Retina (tissue), 1 donor: ENCODE results near the gene PRKN.

Source experiments
- DNase-seq: peaks from one replicate; pipeline ENCODE4 v3.0.0-alpha.2; 2016

The PRKN gene

DNA sequence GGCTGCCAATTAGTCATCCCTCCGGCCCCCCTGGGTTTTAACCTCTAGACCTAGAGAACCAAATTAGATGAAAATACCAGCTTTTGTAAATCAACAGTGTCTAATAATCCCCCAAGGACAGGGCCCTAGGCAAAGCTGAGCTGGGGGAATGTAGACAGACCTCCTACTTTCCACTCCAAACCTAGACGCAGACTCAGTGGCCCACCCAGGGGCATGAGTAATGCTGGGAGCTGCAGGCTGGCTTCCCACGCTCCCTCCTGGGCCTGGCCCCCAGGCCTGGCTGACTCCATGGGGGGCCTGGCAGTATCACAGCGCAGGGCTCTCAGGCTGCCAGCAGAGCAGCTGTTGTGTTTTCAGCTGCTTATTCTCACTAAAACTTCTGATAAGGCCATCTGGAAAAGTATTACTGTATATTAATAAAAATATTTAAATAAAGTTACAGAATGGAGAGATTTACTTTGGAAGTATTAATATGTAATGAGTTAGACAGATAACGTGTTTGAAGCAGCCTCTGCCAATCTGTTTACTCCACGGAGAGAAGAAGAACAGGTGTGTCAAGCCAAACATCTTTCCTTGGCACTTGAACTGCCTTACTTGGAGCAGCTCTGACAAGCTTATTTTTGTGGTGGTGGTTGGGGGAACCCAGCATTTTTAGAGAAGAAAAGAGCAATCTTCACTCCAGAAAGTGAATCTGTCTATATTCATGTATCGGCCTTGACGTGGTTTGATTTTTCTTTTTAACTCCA lies 1309.7 kb downstream of the PRKN start:
- peak; percentile 63 for DNase-seq

- no peak for DNase-seq
Measured at GRCh38 chr6:161415302-161415855, 1312.2 kb downstream of the PRKN start.

GRCh38 chr6:161414707-161415106 lies 1312.9 kb downstream of the PRKN start:
- no peak for DNase-seq

- DNase-seq, result peak; percentile 33
Measured at GRCh38 chr6:161414180-161414579, 1313.4 kb downstream of the PRKN start.

- DNase-seq, result peak; percentile 26
Measured at GRCh38 chr6:161413355-161413771, 1314.2 kb downstream of the PRKN start.

DNA sequence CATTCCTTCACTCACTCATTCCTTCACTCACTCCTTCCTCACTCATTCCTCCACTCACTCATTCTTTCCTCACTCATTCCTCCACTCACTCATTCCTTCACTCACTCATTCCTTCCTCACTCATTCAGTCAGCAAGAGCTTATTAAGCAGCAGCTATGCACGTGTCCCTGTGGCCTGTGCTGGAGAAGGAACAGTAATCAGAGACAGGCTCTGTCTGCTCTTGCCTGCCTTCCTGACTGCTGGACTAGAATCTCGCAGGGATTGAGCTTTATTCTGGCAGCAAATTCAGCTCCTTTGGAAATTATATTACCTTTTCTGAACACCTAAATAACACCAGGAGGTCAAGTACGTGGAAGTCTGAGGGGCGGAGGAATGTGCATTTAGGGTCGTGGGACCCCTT lies 1314.8 kb downstream of the PRKN start:
- DNase-seq, result no peak

- DNase-seq, result no peak
Measured at GRCh38 chr6:161411265-161411944, 1316.2 kb downstream of the PRKN start.

GRCh38 chr6:161410736-161411135 lies 1316.8 kb downstream of the PRKN start:
- DNase-seq, result no peak

DNA sequence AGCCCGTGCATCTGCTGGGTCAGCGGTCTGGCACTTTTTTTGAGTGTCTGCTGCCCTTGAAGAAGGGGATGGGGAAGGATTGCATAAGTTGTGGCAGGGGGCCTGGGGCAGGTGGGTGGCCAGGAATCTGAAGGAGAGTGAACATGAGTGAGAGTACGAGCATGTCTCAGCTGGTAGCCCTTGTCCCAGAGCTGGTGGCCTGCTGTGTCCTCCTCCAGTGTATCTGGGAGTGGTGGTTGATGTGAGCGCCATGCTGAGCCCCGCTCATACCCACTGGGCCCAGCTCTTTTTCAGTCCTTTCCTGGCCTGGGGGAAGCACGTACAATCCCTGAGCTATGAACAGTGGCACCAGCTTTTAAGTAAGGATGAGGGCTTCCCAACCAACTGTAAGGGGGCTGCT lies 1317.5 kb downstream of the PRKN start:
- DNase-seq, result no peak

- no peak for DNase-seq
Measured at GRCh38 chr6:161409353-161409752, 1318.2 kb downstream of the PRKN start.

- no peak for DNase-seq
Measured at GRCh38 chr6:161408041-161408440, 1319.5 kb downstream of the PRKN start.

DNA sequence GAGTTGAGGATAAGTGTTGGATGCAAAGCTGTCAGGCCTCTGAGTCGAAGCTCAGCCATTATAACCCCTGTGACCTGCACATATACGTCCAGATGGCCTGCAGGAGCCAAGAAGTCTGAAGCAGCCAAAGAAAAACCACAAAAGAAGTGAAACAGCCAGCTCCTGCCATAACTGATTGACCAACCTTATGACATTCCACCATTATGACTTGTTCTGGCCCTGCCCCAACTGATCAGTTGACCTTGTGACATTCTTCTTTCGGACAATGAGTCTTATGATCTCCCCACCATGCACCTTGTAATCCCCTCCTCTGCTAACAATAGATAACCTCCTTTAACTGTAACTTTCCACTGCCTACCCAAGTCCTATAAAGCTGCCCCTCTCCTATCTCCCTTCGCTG lies 1320.0 kb downstream of the PRKN start:
- peak; percentile 40 for DNase-seq

GRCh38 chr6:161407115-161407514 lies 1320.5 kb downstream of the PRKN start:
- DNase-seq, result peak; percentile 31

- peak; percentile 38 for DNase-seq
Measured at GRCh38 chr6:161406646-161407045, 1320.9 kb downstream of the PRKN start.

- no peak for DNase-seq
Measured at GRCh38 chr6:161405418-161405817, 1322.1 kb downstream of the PRKN start.

DNA sequence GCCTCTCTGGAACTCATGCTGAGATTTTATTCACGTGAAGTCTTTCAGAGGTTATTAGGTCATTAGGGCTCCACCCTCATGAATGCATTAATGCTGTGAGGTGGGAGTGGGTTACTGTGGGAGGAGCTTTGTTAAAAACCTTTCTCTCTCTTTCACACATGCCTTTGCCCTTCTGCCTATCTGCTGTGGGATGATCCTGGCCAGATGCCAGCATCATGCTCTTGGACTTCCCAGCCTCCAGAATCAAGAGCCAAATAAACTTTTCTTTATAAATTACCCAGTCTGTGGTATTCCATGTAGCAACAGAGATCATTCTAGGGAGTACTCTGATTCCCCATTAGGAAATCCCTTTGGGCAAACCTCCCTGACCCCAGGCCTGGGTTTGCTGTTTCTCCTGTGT lies 1323.8 kb downstream of the PRKN start:
- no peak for DNase-seq

- no peak for DNase-seq
Measured at GRCh38 chr6:161401587-161402309, 1325.8 kb downstream of the PRKN start.

GRCh38 chr6:161400671-161401070 lies 1326.9 kb downstream of the PRKN start:
- no peak for DNase-seq

DNA sequence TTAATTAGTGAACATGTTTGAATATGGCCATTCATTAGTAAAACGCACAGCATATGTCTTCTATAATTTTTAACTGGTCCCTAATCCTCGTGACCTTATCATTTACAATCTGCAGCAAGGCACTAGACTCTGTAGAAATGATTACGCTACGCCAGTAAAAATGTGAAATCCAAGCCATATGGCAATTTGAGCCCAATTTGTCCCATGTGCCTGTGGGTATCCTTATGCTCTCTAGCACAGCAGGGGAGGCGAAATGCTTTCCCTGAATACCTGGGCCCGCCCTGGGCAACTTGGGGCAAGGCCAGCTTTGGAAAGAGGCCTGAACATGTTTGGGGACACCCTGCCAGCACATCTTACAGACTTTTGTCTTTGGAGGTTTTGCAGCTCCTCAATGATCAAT lies 1331.0 kb downstream of the PRKN start:
- no peak for DNase-seq

GRCh38 chr6:161395716-161396231 lies 1331.8 kb downstream of the PRKN start:
- DNase-seq, result no peak

DNA sequence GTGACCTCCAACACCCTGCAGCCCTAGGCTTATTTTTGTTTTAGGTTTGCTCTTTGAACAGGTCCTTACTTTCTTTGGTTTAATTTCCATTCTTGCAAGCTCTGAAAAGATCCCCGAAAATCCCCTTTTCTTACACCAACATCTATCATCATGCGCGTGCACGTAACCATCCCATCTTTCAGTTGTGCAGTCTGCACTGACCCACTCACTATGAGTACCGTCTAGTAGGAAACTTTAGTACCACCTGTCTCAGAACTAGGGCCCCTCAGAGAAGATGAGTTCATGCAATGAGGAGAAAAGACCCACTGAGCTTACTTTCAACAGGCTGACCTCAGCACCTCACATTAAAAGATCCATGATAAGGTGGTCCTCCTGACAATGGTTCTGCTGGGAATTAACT lies 1333.1 kb downstream of the PRKN start:
- no peak for DNase-seq

- DNase-seq, result peak; percentile 76
Measured at GRCh38 chr6:161393839-161394364, 1333.7 kb downstream of the PRKN start.

- no peak for DNase-seq
Measured at GRCh38 chr6:161393292-161393691, 1334.3 kb downstream of the PRKN start.
